SK-N-SH (cell line): ENCODE data around the gene DERA. TPM values are rescaled to one million over a fixed set of nuclear protein-coding genes. Genes with fewer than 3 reads are reported as not detected.

Experiments used
- CTCF ChIA-PET: fragments of 300-600, 350-600 bp; formaldehyde crosslinking; extraction: SDS; loops from one replicate; lab custom pipeline; 2021; lab: Yijun Ruan, JAX
- POLR2A ChIA-PET: fragments of 350-600 bp; sonication (Branson Sonifier 250); formaldehyde crosslinking; extraction: SDS; loops from one replicate; lab custom pipeline; 2020; ENCODE audit warnings: antibody characterized with exemption, inconsistent platforms; lab: Yijun Ruan, JAX
- DNase-seq: peaks from one replicate; pipeline ENCODE4 v3.0.0; 2012
- H2AFZ ChIP-seq: fragments of 200-600 bp; sonication (generic); 2 replicates; pipeline ENCODE4 v1.8.1; 2016; ENCODE audit warnings: antibody characterized with exemption, mild to moderate bottlenecking, low read depth
- H3F3A ChIP-seq: fragments of 200-600 bp; sonication (generic); replicated peaks from 2 replicates; pipeline ENCODE3; 2016; ENCODE audit warnings: antibody characterized with exemption, mild to moderate bottlenecking; ENCODE audit not compliant: insufficient read depth
- H3K27ac ChIP-seq, 2 experiments: fragments of 200-500 bp in 1 of 2; fragments of 200-600 bp in 1 of 2; sonication (Bioruptor generic) in 1 of 2; sonication (generic), shearing (Covaris generic) in 1 of 2; 2 replicates each; pipeline versions ENCODE4 v1.5.1 to v1.6.1; 2014 to 2016; ENCODE audit warnings: low read depth in 2 of 2, inconsistent platforms in 1 of 2, low read length in 1 of 2, mild to moderate bottlenecking in 1 of 2, mixed read lengths in 1 of 2
- H3K27me3 ChIP-seq: fragments of 200-600 bp; sonication (generic), shearing (Covaris generic); 2 replicates; pipeline ENCODE4 v1.6.1; 2016; ENCODE audit warnings: mixed run types; ENCODE audit not compliant: insufficient read depth
- H3K36me3 ChIP-seq, 2 experiments: fragments of 200-500 bp in 1 of 2; fragments of 200-600 bp in 1 of 2; sonication (Bioruptor generic) in 1 of 2; sonication (generic) in 1 of 2; replicated peaks in 1 of 2; 2 replicates each; pipeline versions ENCODE3 to v1.5.1; 2014 to 2016; ENCODE audit warnings: low read length in 1 of 2, mild to moderate bottlenecking in 1 of 2; ENCODE audit not compliant: insufficient read depth in 2 of 2, control insufficient read depth in 1 of 2
- H3K4me1 ChIP-seq, 2 experiments: fragments of 200-500 bp in 1 of 2; fragments of 200-600 bp in 1 of 2; sonication (Bioruptor generic) in 1 of 2; sonication (generic), shearing (Covaris generic) in 1 of 2; 2 replicates each; pipeline versions ENCODE4 v1.5.1 to v1.6.1; 2014 to 2016; ENCODE audit warnings: low read depth in 1 of 2, low read length in 1 of 2, mixed run types in 1 of 2; ENCODE audit not compliant: insufficient read depth in 2 of 2, control insufficient read depth in 1 of 2
- H3K4me2 ChIP-seq: fragments of 200-600 bp; sonication (generic), shearing (Covaris generic); 2 replicates; pipeline ENCODE4 v1.6.1; 2017; ENCODE audit warnings: mixed run types
- H3K4me3 ChIP-seq, 2 experiments: fragments of 200-500 bp in 1 of 2; fragments of 200-600 bp in 1 of 2; sonication (Bioruptor generic) in 1 of 2; sonication (generic), shearing (Covaris generic) in 1 of 2; 2 replicates each; pipeline versions ENCODE4 v1.5.1 to v1.8.1; 2014 to 2016; ENCODE audit warnings: low read depth in 2 of 2, inconsistent platforms in 1 of 2, low read length in 1 of 2, mild to moderate bottlenecking in 1 of 2, mixed read lengths in 1 of 2, moderate library complexity in 1 of 2
- H3K79me2 ChIP-seq: fragments of 200-600 bp; sonication (generic); 2 replicates; pipeline ENCODE4 v1.8.1; 2017; ENCODE audit warnings: mild to moderate bottlenecking; ENCODE audit not compliant: insufficient read depth
- H3K9ac ChIP-seq: fragments of 200-600 bp; sonication (generic); 2 replicates; pipeline ENCODE4 v1.6.1; 2017; ENCODE audit warnings: mixed run types
- H3K9me2 ChIP-seq: fragments of 200-600 bp; sonication (generic); 2 replicates; pipeline ENCODE4 v1.6.1; 2017; ENCODE audit warnings: mixed run types
- H3K9me3 ChIP-seq: fragments of 200-600 bp; sonication (generic); 2 replicates; pipeline ENCODE4 v1.6.1; 2017; ENCODE audit warnings: mixed run types, mild to moderate bottlenecking, moderate library complexity
- H4K20me1 ChIP-seq: fragments of 200-600 bp; sonication (generic); 2 replicates; pipeline ENCODE4 v1.6.1; 2017; ENCODE audit warnings: mild to moderate bottlenecking, mixed run types; ENCODE audit not compliant: insufficient read depth
- CHD2 ChIP-seq: fragments of 150-350 bp; IDR thresholded peaks from 2 replicates; pipeline ENCODE4 v1.6.1; 2018; ENCODE audit warnings: low read length; ENCODE audit not compliant: partially characterized antibody
- CTCF ChIP-seq: fragments of 200-600 bp; sonication (generic); IDR thresholded peaks from 2 replicates; pipeline ENCODE4 v1.6.1; 2017; ENCODE audit warnings: antibody characterized with exemption, mild to moderate bottlenecking, moderate library complexity
- EP300 ChIP-seq, 2 experiments: IDR thresholded peaks; 2 replicates each; pipeline versions ENCODE4 v1.4.0 to v1.6.1; 2012; ENCODE audit warnings: borderline replicate concordance in 1 of 2, low read depth in 1 of 2, low read length in 1 of 2
- EZH2phosphoT487 ChIP-seq: fragments of 200-600 bp; sonication (generic); IDR thresholded peaks from 2 replicates; pipeline ENCODE4 v1.6.1; 2017; ENCODE audit warnings: low read depth, mixed run types, mild to moderate bottlenecking, antibody characterized with exemption, moderate library complexity, borderline replicate concordance
- GATA2 ChIP-seq: sonication (generic); formaldehyde crosslinking; IDR thresholded peaks from 2 replicates; pipeline ENCODE4 v1.5.0; 2020; ENCODE audit warnings: mild to moderate bottlenecking, missing genetic modification reagents
- JUND ChIP-seq: IDR thresholded peaks from 2 replicates; pipeline ENCODE4 v1.4.0; 2012
- NFIC ChIP-seq: IDR thresholded peaks from 2 replicates; pipeline ENCODE4 v1.4.0; 2012; ENCODE audit warnings: borderline replicate concordance
- NRF1 ChIP-seq: IDR thresholded peaks from 2 replicates; pipeline ENCODE4 v1.6.1; 2012; ENCODE audit warnings: low read depth, mild to moderate bottlenecking, low read length
- POLR2AphosphoS5 ChIP-seq: IDR thresholded peaks from 2 replicates; pipeline ENCODE4 v1.6.1; 2012; ENCODE audit warnings: low read depth, low read length
- RCOR1 ChIP-seq: fragments of 150-350 bp; IDR thresholded peaks from 2 replicates; pipeline ENCODE4 v1.6.1; 2017; ENCODE audit warnings: antibody characterized with exemption, low read length
- SMC3 ChIP-seq: IDR thresholded peaks from 2 replicates; pipeline ENCODE4 v1.6.1; 2012; ENCODE audit warnings: low read depth, low read length, improper control_type of control experiment
- USF1 ChIP-seq: IDR thresholded peaks from 2 replicates; pipeline ENCODE4 v1.4.0; 2012; ENCODE audit warnings: low read depth, borderline replicate concordance
- USF2 ChIP-seq: fragments of 150-350 bp; IDR thresholded peaks from 2 replicates; pipeline ENCODE4 v1.6.1; 2017; ENCODE audit warnings: antibody characterized with exemption, low read length, low read depth, borderline replicate concordance
- WGBS: methylation state at CpG from one replicate; pipeline ENCODE4 v1.1.6; 2017; ENCODE audit warnings: low lambda C conversion rate; 5-methylcytosine and 5-hydroxymethylcytosine counted together
- polyA plus RNA-seq, 3 experiments: library from polyadenylated mRNA; depleted of rRNA; stranded (reverse); fragments of >200 nt; gene quantifications; 2 replicates each; pipeline ENCODE4 v1.2.3, GENCODE V29; 2012
- TF ChIP-seq, protein P1 (sequence below): fragments of 150-350 bp; IDR thresholded peaks from 2 replicates; pipeline ENCODE4 v1.6.1; 2016; ENCODE audit warnings: mild to moderate bottlenecking, low read depth, low read length
- TF ChIP-seq, protein P2 (sequence below): IDR thresholded peaks from 2 replicates; pipeline ENCODE4 v1.4.0; 2012; ENCODE audit warnings: low read depth
- TF ChIP-seq, protein P3 (sequence below): IDR thresholded peaks from 2 replicates; pipeline ENCODE4; 2012

Gene DERA
- polyA plus RNA-seq, 1 of the 3 experiments (the other 2 are of a cell fraction) = 16.6 TPM

- Histone ChIP-seq H3K79me2 (peaks cover 25% of the 10 kb centered on the region; the same call in 1 of the 2 replicates), H3F3A (peaks cover 8% of the 10 kb centered on the region), H3K4me2 (no peak overlapping the region), H3K27ac (no peak overlapping the region), H3K9me2 (no peaks in the 10 kb centered on the region), H3K36me3 (no peaks in the 10 kb centered on the region), H4K20me1 (no peaks in the 10 kb centered on the region), H2AFZ (no peak overlapping the region), H3K4me3 (no peak overlapping the region), H3K9ac (no peak overlapping the region), H3K4me1 (peaks cover 9 to 34% of the 10 kb centered on the region in 2 experiments; a peak in 3 of 4 replicates), H3K27me3 (no peaks in the 10 kb centered on the region), H3K9me3 (no peaks in the 10 kb centered on the region)
- CTCF ChIA-PET = no interaction called here
- POLR2A ChIA-PET = no interaction called here
- no peak for DNase-seq
- TF ChIP-seq CHD2 = no peak
- TF ChIP-seq NRF1 = no peak
- TF ChIP-seq, protein P1, sequence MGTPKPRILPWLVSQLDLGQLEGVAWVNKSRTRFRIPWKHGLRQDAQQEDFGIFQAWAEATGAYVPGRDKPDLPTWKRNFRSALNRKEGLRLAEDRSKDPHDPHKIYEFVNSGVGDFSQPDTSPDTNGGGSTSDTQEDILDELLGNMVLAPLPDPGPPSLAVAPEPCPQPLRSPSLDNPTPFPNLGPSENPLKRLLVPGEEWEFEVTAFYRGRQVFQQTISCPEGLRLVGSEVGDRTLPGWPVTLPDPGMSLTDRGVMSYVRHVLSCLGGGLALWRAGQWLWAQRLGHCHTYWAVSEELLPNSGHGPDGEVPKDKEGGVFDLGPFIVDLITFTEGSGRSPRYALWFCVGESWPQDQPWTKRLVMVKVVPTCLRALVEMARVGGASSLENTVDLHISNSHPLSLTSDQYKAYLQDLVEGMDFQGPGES = no peak
- TF ChIP-seq POLR2AphosphoS5 = no peak
- TF ChIP-seq EP300 (IDR thresholded peaks at IDR 0.05; ENCODE audit: borderline replicate concordance in 1 of 2, low read depth in 1 of 2, low read length in 1 of 2) = no peak
- TF ChIP-seq GATA2 (CRISPR knock-in tag) = no peak
- TF ChIP-seq CTCF = no peak
- 83% methylated on average over 3 of the region's 3 CpGs for WGBS
Observed at GRCh38 chr12:15932971-15933370, 21.8 kb downstream of the DERA start.

DNA sequence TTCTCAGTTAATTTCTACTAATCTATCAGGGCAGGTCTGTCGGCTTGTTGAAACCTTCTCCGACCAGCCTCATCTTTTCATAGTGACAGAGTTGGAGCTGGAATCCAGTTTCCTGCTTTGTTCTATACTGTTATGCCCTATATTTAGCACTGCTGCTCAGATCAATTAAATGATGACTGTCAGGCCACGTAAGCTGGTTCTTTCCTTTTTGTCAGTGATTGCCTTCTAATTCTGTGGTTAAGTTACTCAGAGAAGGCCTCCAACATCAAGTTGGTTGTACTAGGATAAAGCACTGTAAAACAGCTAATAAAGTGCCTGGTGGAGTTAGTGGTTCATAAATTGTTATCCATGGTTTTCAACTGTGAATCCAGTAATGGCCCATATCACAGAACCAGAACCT is 22.6 kb downstream of the DERA start:
- H3K27ac ChIP-seq = peak overlapping the region in 1 of 2 experiments; percentile 22; a peak in 2 of 4 replicates
- peaks cover 5% of the 10 kb centered on the region for H3F3A ChIP-seq
- no peak for DNase-seq
- H3K79me2 ChIP-seq = peaks cover 25% of the 10 kb centered on the region; the same call in 1 of the 2 replicates
- H3K27me3 ChIP-seq = no peaks in the 10 kb centered on the region
- no peak overlapping the region for H3K9ac ChIP-seq
- no peak for TF ChIP-seq JUND
- 91% methylated on average over 3 of the region's 3 CpGs for WGBS
- no peaks in the 10 kb centered on the region for H3K36me3 ChIP-seq
- no peaks in the 10 kb centered on the region for H3K9me3 ChIP-seq
- ChIA-PET POLR2A (no interaction called here), CTCF (no interaction called here)
- H3K4me3 ChIP-seq = no peak overlapping the region
- no peak overlapping the region for H2AFZ ChIP-seq
- no peaks in the 10 kb centered on the region for H4K20me1 ChIP-seq
- no peak overlapping the region for H3K4me2 ChIP-seq
- H3K4me1 ChIP-seq = peaks cover 6 to 26% of the 10 kb centered on the region in 2 experiments; a peak in 2 of 4 replicates
- H3K9me2 ChIP-seq = no peaks in the 10 kb centered on the region

DNA sequence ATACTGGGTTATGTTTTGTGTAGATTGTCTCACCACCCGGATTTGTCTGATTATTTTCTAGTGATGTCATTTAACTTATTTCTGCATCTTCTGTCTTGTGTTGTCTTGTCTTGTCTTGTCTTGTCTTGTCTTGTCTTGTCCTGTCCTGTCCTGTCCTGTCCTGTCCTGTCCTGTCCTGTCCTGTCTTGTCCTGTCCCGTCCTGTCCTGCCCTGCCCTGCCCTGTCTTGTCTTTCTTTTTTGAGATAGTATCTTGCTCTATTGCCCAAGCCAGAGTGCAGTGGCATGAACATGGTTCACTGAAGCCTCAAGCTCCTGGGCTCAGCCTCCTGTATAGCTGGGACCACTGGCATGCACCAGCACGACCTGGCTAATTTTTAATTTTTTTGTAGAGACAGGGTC is 25.6 kb downstream of the DERA start:
- POLR2A ChIA-PET = no interaction called here
- peaks cover 3% of the 10 kb centered on the region for H3F3A ChIP-seq
- H3K4me3 ChIP-seq = no peak overlapping the region
- 92% methylated on average over 3 of the region's 3 CpGs for WGBS
- no peak overlapping the region for H3K4me2 ChIP-seq
- H3K9ac ChIP-seq = no peak overlapping the region
- peaks cover 19% of the 10 kb centered on the region; the same call in 1 of the 2 replicates for H3K79me2 ChIP-seq
- no peaks in the 10 kb centered on the region for H3K27me3 ChIP-seq
- peaks cover 0 to 3% of the 10 kb centered on the region in 2 experiments; a peak in 1 of 4 replicates for H3K4me1 ChIP-seq
- H3K9me3 ChIP-seq = no peaks in the 10 kb centered on the region
- H4K20me1 ChIP-seq = no peaks in the 10 kb centered on the region
- no peak for DNase-seq
- no peaks in the 10 kb centered on the region for H3K36me3 ChIP-seq
- CTCF ChIA-PET = interaction anchor here (0.9 kb wide), 1 partner anchor 38 kb away, joined by 3 read pairs; no protein-coding TSS in a partner anchor
- no peak overlapping the region for H2AFZ ChIP-seq
- no peaks in the 10 kb centered on the region for H3K9me2 ChIP-seq
- H3K27ac ChIP-seq = no peak overlapping the region
- TF ChIP-seq NRF1 (no peak), USF1 (no peak), RCOR1 (no peak), EZH2phosphoT487 (no peak), SMC3 (no peak), USF2 (no peak), NFIC (no peak)
- TF ChIP-seq, protein P2, sequence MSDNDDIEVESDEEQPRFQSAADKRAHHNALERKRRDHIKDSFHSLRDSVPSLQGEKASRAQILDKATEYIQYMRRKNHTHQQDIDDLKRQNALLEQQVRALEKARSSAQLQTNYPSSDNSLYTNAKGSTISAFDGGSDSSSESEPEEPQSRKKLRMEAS = no peak
- TF ChIP-seq, protein P3, sequence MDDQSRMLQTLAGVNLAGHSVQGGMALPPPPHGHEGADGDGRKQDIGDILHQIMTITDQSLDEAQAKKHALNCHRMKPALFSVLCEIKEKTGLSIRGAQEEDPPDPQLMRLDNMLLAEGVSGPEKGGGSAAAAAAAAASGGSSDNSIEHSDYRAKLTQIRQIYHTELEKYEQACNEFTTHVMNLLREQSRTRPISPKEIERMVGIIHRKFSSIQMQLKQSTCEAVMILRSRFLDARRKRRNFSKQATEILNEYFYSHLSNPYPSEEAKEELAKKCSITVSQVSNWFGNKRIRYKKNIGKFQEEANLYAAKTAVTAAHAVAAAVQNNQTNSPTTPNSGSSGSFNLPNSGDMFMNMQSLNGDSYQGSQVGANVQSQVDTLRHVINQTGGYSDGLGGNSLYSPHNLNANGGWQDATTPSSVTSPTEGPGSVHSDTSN = no peak
